ENCODE results near the gene SESN1.

GRCh38 chr6:108974201-108974600, 120.4 kb downstream of the SESN1 start:
- no peak for TF ChIP-seq CTCF (IDR thresholded peaks at IDR 0.05)
- no peak for TF ChIP-seq MAX (IDR thresholded peaks at IDR 0.05)
- TF ChIP-seq RCOR1 (IDR thresholded peaks at IDR 0.05; ENCODE audit: low read depth, low read length) = no peak
- TF ChIP-seq, protein P1, sequence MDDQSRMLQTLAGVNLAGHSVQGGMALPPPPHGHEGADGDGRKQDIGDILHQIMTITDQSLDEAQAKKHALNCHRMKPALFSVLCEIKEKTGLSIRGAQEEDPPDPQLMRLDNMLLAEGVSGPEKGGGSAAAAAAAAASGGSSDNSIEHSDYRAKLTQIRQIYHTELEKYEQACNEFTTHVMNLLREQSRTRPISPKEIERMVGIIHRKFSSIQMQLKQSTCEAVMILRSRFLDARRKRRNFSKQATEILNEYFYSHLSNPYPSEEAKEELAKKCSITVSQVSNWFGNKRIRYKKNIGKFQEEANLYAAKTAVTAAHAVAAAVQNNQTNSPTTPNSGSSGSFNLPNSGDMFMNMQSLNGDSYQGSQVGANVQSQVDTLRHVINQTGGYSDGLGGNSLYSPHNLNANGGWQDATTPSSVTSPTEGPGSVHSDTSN (IDR thresholded peaks at IDR 0.05) = no peak
- TF ChIP-seq POLR2A (IDR thresholded peaks at IDR 0.05; ENCODE audit: low read length) = no peak
- no peak for TF ChIP-seq CEBPB (IDR thresholded peaks at IDR 0.05)
- no peak for TF ChIP-seq HMGXB4 (CRISPR knock-in tag; IDR thresholded peaks at IDR 0.05; ENCODE audit: borderline replicate concordance)
- TF ChIP-seq, protein P2, sequence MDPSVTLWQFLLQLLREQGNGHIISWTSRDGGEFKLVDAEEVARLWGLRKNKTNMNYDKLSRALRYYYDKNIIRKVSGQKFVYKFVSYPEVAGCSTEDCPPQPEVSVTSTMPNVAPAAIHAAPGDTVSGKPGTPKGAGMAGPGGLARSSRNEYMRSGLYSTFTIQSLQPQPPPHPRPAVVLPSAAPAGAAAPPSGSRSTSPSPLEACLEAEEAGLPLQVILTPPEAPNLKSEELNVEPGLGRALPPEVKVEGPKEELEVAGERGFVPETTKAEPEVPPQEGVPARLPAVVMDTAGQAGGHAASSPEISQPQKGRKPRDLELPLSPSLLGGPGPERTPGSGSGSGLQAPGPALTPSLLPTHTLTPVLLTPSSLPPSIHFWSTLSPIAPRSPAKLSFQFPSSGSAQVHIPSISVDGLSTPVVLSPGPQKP (IDR thresholded peaks at IDR 0.05; ENCODE audit: low read depth, low read length) = no peak
- TF ChIP-seq MAFK (IDR thresholded peaks at IDR 0.05; ENCODE audit: partially characterized antibody) = no peak
- no peak for TF ChIP-seq RAD21 (conservative IDR thresholded peaks at IDR 0.05 in 1 of 2, IDR thresholded peaks at IDR 0.05 in 1 of 2)
- TF ChIP-seq KDM5A (IDR thresholded peaks at IDR 0.05) = no peak
- TF ChIP-seq, protein P3, sequence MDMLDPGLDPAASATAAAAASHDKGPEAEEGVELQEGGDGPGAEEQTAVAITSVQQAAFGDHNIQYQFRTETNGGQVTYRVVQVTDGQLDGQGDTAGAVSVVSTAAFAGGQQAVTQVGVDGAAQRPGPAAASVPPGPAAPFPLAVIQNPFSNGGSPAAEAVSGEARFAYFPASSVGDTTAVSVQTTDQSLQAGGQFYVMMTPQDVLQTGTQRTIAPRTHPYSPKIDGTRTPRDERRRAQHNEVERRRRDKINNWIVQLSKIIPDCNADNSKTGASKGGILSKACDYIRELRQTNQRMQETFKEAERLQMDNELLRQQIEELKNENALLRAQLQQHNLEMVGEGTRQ (IDR thresholded peaks at IDR 0.05) = no peak
- no peak for TF ChIP-seq CHD4 (IDR thresholded peaks at IDR 0.05; ENCODE audit: borderline replicate concordance)
